Spleen (tissue), 11 donors: ENCODE results near the gene GRK5. TPM values are rescaled to one million over a fixed set of nuclear protein-coding genes. Genes with fewer than 3 reads are reported as not detected.

Experiments used
- DNase-seq: peaks from one replicate; pipeline ENCODE4 v3.0.0-alpha.2; 2020
- H3K27ac ChIP-seq, 8 donors: fragments of 200-600 bp; sonication (generic) in 7 of 8; 1 replicate in 4 of 8; 2 replicates in 4 of 8; pipeline versions ENCODE4 v1.5.0 to v1.8.0; 2016 to 2021; ENCODE audit warnings: inconsistent platforms in 4 of 8, mild to moderate bottlenecking in 4 of 8, moderate library complexity in 1 of 8
- H3K27me3 ChIP-seq, 7 donors: fragments of 200-600 bp; sonication (generic) in 6 of 7; replicated peaks in 1 of 7; 1 replicate in 4 of 7; 2 replicates in 3 of 7; pipeline versions ENCODE4 v1.5.0 to v1.8.0; 2016 to 2021; ENCODE audit warnings: inconsistent platforms in 3 of 7, mild to moderate bottlenecking in 1 of 7
- H3K36me3 ChIP-seq, 6 donors: fragments of 200-600 bp; sonication (generic) in 5 of 6; 1 replicate in 4 of 6; 2 replicates in 2 of 6; pipeline versions ENCODE4 v1.5.0 to v1.8.0; 2016 to 2021; ENCODE audit warnings: inconsistent platforms in 2 of 6
- H3K4me1 ChIP-seq, 6 donors: fragments of 200-600 bp; sonication (generic) in 5 of 6; 1 replicate in 3 of 6; 2 replicates in 3 of 6; pipeline versions ENCODE4 v1.5.0 to v1.8.0; 2016 to 2021; ENCODE audit warnings: inconsistent platforms in 3 of 6
- H3K4me3 ChIP-seq, 8 donors: fragments of 200-600 bp; sonication (generic) in 7 of 8; 1 replicate in 4 of 8; 2 replicates in 4 of 8; pipeline versions ENCODE4 v1.5.0 to v1.8.0; 2016 to 2021; ENCODE audit warnings: inconsistent platforms in 4 of 8, mild to moderate bottlenecking in 4 of 8, moderate library complexity in 2 of 8
- H3K9me3 ChIP-seq, 8 donors: fragments of 200-600 bp; sonication (generic) in 7 of 8; 1 replicate in 4 of 8; 2 replicates in 4 of 8; pipeline versions ENCODE4 v1.5.0 to v1.8.0; 2016 to 2021; ENCODE audit warnings: inconsistent platforms in 4 of 8
- POLR2A ChIP-seq, 3 donors: fragments of 450-650 bp; IDR thresholded peaks; one replicate each; pipeline ENCODE4 v1.5.1; 2017; ENCODE audit warnings: antibody characterized with exemption in 3 of 3, mild to moderate bottlenecking in 1 of 3
- POLR2AphosphoS5 ChIP-seq, 3 donors: sonication (generic); formaldehyde crosslinking; IDR thresholded peaks; one replicate each; pipeline ENCODE4 v1.5.1; 2017; ENCODE audit warnings: antibody characterized with exemption in 3 of 3
- WGBS, 5 donors: extraction: QIAGEN DNeasy Blood & Tissue Kit in 3 of 5; methylation state at CpG; one replicate each; pipeline versions ENCODE4 v1.1.5 to v1.1.7; 2013 to 2018; 5-methylcytosine and 5-hydroxymethylcytosine counted together
- intact Hi-C: fragments of 100-400 bp; cut with DNase I; formaldehyde crosslinking; loops from one replicate; pipeline ENCODE4 v1.15.0; 2023; ENCODE audit warnings: low total_unique reads
- polyA plus RNA-seq, 3 donors: library from polyadenylated mRNA; stranded (reverse); fragments of 200-250 nt; gene quantifications; one replicate each; pipeline ENCODE4 v1.2.1, GENCODE V29; 2013
- total RNA-seq, 7 donors: library from RNA; depleted of rRNA in 3 of 7; stranded (reverse); fragments of >200 nt in 3 of 7; fragmentation: NEBNext Ultra II Directional in 4 of 7; extraction: Animal tissue kit (Norgen Biotek cat#: 25700) in 4 of 7; gene quantifications; one replicate each; pipeline versions ENCODE4 v1.1.0 to v1.2.1, GENCODE V29; 2016 to 2021
- TF ChIP-seq, protein P1 (sequence below), 11 experiments: fragments of 200-600 bp in 7 of 11; fragments of 450-650 bp in 4 of 11; sonication (generic) in 4 of 11; IDR thresholded peaks in 8 of 11; conservative IDR thresholded peaks in 3 of 11; 1 replicate in 7 of 11; 2 replicates in 4 of 11; pipeline versions ENCODE4 v1.4.0 to v1.8.0; 2016 to 2021; ENCODE audit warnings: antibody characterized with exemption in 11 of 11, inconsistent platforms in 4 of 11, mild to moderate bottlenecking in 1 of 11
- donor health status: healthy with polysubstance abuse.
- donor health status: DM: no; HTN: no; CAD: no; lungs with moderate emphysema.
- donor health status: DM: no; HTN: no; CAD: no.
- donor health status: Bipolar disorder and iron deficiency.
- donor health status: healthy.
- donor health status: DM: no; HTN: no; CAD: no.
- donor health status: DM: yes; HTN: yes; CAD: no.

The GRK5 gene
- total and polyA plus RNA-seq, 10 donors: 15.5 to 85.2 (median 52.1) TPM

GRCh38 chr10:119455609-119456434 lies 248.5 kb downstream of the GRK5 start:
- no peaks in the 10 kb centered on the region for H3K9me3 ChIP-seq
- DNase-seq: peak; percentile 66
- H3K4me3 ChIP-seq: no peak overlapping the region
- no peaks in the 10 kb centered on the region for H3K27me3 ChIP-seq
- intact Hi-C loops: no loop called here
- no peak for TF ChIP-seq POLR2A (IDR thresholded peaks at IDR 0.05)
- TF ChIP-seq, protein P1, sequence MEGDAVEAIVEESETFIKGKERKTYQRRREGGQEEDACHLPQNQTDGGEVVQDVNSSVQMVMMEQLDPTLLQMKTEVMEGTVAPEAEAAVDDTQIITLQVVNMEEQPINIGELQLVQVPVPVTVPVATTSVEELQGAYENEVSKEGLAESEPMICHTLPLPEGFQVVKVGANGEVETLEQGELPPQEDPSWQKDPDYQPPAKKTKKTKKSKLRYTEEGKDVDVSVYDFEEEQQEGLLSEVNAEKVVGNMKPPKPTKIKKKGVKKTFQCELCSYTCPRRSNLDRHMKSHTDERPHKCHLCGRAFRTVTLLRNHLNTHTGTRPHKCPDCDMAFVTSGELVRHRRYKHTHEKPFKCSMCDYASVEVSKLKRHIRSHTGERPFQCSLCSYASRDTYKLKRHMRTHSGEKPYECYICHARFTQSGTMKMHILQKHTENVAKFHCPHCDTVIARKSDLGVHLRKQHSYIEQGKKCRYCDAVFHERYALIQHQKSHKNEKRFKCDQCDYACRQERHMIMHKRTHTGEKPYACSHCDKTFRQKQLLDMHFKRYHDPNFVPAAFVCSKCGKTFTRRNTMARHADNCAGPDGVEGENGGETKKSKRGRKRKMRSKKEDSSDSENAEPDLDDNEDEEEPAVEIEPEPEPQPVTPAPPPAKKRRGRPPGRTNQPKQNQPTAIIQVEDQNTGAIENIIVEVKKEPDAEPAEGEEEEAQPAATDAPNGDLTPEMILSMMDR (IDR thresholded peaks at IDR 0.05 in 8 of 11, conservative IDR thresholded peaks at IDR 0.05 in 3 of 11): no peak
- peak in 2 of 3 donors; percentile 9 to 19 for TF ChIP-seq POLR2AphosphoS5 (IDR thresholded peaks at IDR 0.05)
- WGBS, 5 donors: 79 to 90% (median 84%) methylated on average over 20 to 23 of the region's 23 CpGs
- H3K27ac ChIP-seq: no peak overlapping the region
- H3K4me1 ChIP-seq: peaks cover 0 to 15% (median 0%) of the 10 kb centered on the region in 6 donors
- peaks cover 0 to 88% (median 41%) of the 10 kb centered on the region in 6 donors for H3K36me3 ChIP-seq

DNA sequence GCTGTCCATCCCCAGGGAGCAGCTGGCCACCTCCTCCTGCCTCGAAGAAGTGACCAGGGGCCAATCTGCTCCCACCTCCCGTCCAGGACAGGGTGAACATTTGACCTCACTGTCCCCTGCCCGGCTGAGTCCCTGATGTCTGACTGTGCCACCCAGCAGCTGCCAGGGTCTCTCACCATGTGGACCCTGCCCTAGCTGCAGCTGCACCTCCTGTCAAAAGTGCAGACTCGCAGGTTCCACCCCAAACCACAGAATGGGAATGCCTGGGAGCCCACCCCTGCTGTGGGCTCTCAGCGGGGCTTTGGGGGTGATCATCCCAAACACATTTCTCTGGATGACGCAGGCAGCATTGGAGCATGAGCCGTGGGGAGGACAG lies 249.1 kb downstream of the GRK5 start:
- TF ChIP-seq, protein P1 (IDR thresholded peaks at IDR 0.05 in 8 of 11, conservative IDR thresholded peaks at IDR 0.05 in 3 of 11): no peak
- TF ChIP-seq POLR2AphosphoS5 (IDR thresholded peaks at IDR 0.05) (no peak), POLR2A (IDR thresholded peaks at IDR 0.05) (no peak)
- H3K4me3 ChIP-seq: no peak overlapping the region
- DNase-seq: no peak
- no peaks in the 10 kb centered on the region for H3K9me3 ChIP-seq
- peaks cover 0 to 19% (median 0%) of the 10 kb centered on the region in 6 donors for H3K4me1 ChIP-seq
- no peaks in the 10 kb centered on the region for H3K27me3 ChIP-seq
- no peak overlapping the region for H3K27ac ChIP-seq
- intact Hi-C loops: no loop called here
- WGBS, 5 donors: 81 to 93% (median 88%) methylated on average over 1 to 7 of the region's 7 CpGs
- H3K36me3 ChIP-seq: peaks cover 0 to 82% (median 39%) of the 10 kb centered on the region in 6 donors

DNA sequence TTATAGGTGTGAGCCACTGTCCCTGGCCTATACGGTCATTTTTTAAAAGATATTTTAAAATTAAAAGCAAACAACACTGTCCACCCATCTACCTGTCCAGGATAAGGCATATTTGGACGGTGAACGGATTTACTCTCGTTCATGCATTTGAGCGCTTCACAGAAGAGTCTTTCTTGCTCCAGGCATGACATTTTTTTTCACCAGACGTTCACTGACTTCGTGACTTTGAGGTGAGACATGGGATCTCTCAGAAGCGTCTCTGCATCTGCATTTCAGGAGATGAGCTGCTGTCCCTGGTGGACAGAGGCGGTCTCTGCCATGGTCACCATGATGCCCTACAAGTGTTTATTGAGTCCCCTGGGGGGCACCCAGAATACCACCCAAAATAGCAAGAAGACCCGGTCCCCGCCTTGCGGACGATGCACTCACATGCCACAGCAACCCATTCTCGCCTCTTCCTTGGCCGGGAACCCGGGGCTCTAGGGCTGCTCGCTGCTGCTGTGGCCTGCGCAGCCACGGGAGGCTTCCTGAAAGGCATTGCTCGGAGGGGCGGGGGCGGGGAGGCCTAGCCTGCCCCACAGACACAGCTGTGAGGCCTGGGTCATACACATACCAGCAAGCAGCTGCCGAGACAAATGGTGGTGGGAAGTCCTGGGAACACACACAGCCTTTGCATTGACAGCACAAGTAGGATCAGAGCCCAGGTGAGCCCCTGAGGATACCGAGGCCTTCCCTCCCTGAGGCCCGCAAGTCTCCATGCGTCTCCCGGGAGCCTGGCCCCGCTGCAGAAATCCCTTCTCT lies 250.8 kb downstream of the GRK5 start:
- peak in 1 of 3 donors; percentile 8 for TF ChIP-seq POLR2AphosphoS5 (IDR thresholded peaks at IDR 0.05)
- TF ChIP-seq POLR2A (IDR thresholded peaks at IDR 0.05): no peak
- TF ChIP-seq, protein P1 (IDR thresholded peaks at IDR 0.05 in 8 of 11, conservative IDR thresholded peaks at IDR 0.05 in 3 of 11): no peak
- intact Hi-C loops: no loop called here
- DNase-seq: no peak
- Histone ChIP-seq H3K4me1 (peaks cover 0 to 19% (median 0%) of the 10 kb centered on the region in 6 donors), H3K4me3 (no peak overlapping the region), H3K9me3 (peaks cover 0 to 6% (median under 1%) of the 10 kb centered on the region in 8 donors), H3K27me3 (no peaks in the 10 kb centered on the region), H3K36me3 (peaks cover 0 to 64% (median 31%) of the 10 kb centered on the region in 6 donors), H3K27ac (no peak overlapping the region)
- WGBS, 5 donors: 91 to 93% (median 92%) methylated on average over 22 to 28 of the region's 28 CpGs
